ENCODE measurements around the gene LY86. TPM values are rescaled to one million over a fixed set of nuclear protein-coding genes. Genes with fewer than 3 reads are reported as not detected.

LY86 gene
- total and polyA plus RNA-seq, 2 of the 13 experiments (the other 11 are each of a cell fraction or from before 2014, with no cell fraction given), result not detected

DNA sequence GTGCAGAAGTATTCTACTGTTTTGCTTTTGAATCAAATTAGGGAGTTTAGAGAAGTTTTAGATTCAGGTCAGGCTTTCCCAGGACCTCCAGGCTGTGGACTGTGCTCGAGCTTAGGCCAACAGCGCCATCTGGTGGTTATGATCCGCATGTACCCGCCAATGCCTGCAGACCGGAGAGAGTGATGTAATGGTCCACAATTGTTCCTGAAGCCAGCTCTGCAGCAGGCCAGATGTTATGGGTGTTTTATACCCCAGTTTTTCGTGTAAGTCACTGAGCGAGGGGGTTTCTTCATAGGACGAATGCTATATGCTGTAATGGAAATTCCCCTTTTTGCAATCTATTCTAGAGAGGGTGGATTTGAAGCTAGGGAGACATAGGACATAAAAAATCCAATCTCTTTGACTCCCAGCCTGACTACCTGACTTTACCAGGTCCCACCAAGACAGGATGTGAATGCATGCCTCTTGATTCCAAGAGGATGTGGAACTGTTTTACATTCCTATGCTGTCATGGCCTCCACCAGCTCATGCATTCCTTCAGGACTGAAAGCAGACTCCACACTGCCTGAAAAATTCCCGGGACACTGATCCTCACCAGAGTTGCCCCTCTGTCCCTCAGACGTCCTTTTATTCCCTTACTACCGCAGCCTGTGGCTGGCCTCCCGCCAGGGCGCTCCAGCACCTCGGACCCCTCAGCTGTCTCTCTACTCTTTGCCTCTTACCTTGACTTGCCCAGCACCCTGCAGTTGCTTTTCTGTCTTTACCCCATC, 41.2 kb upstream of the LY86 start (continued):
- TF ChIP-seq, protein P1, sequence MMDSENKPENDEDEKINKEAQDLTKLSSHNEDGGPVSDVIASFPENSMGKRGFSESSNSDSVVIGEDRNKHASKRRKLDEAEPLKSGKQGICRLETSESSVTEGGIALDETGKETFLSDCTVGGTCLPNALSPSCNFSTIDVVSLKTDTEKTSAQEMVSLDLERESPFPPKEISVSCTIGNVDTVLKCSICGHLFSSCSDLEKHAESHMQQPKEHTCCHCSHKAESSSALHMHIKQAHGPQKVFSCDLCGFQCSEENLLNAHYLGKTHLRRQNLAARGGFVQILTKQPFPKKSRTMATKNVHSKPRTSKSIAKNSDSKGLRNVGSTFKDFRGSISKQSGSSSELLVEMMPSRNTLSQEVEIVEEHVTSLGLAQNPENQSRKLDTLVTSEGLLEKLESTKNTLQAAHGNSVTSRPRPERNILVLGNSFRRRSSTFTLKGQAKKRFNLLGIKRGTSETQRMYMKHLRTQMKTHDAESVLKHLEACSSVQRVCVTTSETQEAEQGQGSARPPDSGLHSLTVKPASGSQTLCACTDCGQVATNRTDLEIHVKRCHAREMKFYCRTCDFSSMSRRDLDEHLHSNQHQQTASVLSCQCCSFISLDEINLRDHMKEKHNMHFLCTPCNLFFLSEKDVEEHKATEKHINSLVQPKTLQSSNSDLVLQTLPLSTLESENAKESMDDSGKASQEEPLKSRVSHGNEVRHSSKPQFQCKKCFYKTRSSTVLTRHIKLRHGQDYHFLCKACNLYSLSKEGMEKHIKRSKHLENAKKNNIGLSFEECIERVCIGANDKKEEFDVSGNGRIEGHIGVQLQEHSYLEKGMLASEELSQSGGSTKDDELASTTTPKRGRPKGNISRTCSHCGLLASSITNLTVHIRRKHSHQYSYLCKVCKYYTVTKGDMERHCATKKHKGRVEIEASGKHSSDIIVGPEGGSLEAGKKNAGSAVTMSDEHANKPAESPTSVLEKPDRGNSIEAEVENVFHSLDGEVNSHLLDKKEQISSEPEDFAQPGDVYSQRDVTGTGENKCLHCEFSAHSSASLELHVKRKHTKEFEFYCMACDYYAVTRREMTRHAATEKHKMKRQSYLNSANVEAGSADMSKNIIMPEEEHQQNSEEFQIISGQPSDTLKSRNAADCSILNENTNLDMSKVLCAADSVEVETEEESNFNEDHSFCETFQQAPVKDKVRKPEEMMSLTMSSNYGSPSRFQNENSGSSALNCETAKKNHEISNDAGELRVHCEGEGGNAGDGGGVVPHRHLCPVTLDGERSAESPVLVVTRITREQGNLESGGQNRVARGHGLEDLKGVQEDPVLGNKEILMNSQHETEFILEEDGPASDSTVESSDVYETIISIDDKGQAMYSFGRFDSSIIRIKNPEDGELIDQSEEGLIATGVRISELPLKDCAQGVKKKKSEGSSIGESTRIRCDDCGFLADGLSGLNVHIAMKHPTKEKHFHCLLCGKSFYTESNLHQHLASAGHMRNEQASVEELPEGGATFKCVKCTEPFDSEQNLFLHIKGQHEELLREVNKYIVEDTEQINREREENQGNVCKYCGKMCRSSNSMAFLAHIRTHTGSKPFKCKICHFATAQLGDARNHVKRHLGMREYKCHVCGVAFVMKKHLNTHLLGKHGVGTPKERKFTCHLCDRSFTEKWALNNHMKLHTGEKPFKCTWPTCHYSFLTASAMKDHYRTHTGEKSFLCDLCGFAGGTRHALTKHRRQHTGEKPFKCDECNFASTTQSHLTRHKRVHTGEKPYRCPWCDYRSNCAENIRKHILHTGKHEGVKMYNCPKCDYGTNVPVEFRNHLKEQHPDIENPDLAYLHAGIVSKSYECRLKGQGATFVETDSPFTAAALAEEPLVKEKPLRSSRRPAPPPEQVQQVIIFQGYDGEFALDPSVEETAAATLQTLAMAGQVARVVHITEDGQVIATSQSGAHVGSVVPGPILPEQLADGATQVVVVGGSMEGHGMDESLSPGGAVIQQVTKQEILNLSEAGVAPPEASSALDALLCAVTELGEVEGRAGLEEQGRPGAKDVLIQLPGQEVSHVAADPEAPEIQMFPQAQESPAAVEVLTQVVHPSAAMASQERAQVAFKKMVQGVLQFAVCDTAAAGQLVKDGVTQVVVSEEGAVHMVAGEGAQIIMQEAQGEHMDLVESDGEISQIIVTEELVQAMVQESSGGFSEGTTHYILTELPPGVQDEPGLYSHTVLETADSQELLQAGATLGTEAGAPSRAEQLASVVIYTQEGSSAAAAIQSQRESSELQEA (CRISPR knock-in tag; IDR thresholded peaks at IDR 0.05; ENCODE audit: not compliant biosample characterization), result no peak
- 0 out of 4 replicates have a peak, but pooled peaks of 1 of the 2 experiments have one; percentile 16 for TF ChIP-seq KLF16 (CRISPR knock-in tag; IDR thresholded peaks at IDR 0.05)
- 0 out of 4 replicates have a peak, but pooled peaks of 1 of the 2 experiments have one; percentile 6 for TF ChIP-seq MAFK (conservative IDR thresholded peaks at IDR 0.05 in 1 of 2, IDR thresholded peaks at IDR 0.05 in 1 of 2; ENCODE audit: low read length in 2 of 2)
- 0 out of 2 replicates have a peak, but pooled peaks have one; percentile 14 for TF ChIP-seq ZNF614 (CRISPR knock-in tag; IDR thresholded peaks at IDR 0.05; ENCODE audit: borderline replicate concordance)
- TF ChIP-seq ZNF781 (CRISPR knock-in tag; IDR thresholded peaks at IDR 0.05; ENCODE audit: borderline replicate concordance, not compliant biosample characterization), result no peak
- TF ChIP-seq ATF7 (IDR thresholded peaks at IDR 0.05), result peak; percentile 47; the same call in 1 of the 2 replicates
- TF ChIP-seq ATF7 (CRISPR knock-in tag; IDR thresholded peaks at IDR 0.05), result no peak
- TF ChIP-seq ZNF850 (CRISPR knock-in tag; conservative IDR thresholded peaks at IDR 0.05), result no peak
- TF ChIP-seq CREB1 (IDR thresholded peaks at IDR 0.05), result 0 out of 2 replicates have a peak, but pooled peaks have one; percentile 8
- TF ChIP-seq CREB1 (CRISPR knock-in tag; IDR thresholded peaks at IDR 0.05), result no peak
- TF ChIP-seq SALL1 (CRISPR knock-in tag; IDR thresholded peaks at IDR 0.05), result peak; percentile 42; the same call in 1 of the 2 replicates
- peak; percentile 84 for TF ChIP-seq CBX5 (CRISPR knock-in tag; IDR thresholded peaks at IDR 0.05; ENCODE audit: borderline replicate concordance)
- TF ChIP-seq HCFC1 (IDR thresholded peaks at IDR 0.05; ENCODE audit: low read depth, low read length), result no peak
- TF ChIP-seq ZNF430 (CRISPR knock-in tag; IDR thresholded peaks at IDR 0.05), result 0 out of 2 replicates have a peak, but pooled peaks have one; percentile 44
- peak; percentile 29; the same call in 1 of the 2 replicates for TF ChIP-seq IRF2 (CRISPR knock-in tag; IDR thresholded peaks at IDR 0.05)
- no peak for TF ChIP-seq FOSL1 (CRISPR knock-in tag; IDR thresholded peaks at IDR 0.05; ENCODE audit: borderline replicate concordance)
- TF ChIP-seq, protein P2, sequence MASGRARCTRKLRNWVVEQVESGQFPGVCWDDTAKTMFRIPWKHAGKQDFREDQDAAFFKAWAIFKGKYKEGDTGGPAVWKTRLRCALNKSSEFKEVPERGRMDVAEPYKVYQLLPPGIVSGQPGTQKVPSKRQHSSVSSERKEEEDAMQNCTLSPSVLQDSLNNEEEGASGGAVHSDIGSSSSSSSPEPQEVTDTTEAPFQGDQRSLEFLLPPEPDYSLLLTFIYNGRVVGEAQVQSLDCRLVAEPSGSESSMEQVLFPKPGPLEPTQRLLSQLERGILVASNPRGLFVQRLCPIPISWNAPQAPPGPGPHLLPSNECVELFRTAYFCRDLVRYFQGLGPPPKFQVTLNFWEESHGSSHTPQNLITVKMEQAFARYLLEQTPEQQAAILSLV (CRISPR knock-in tag; IDR thresholded peaks at IDR 0.05; ENCODE audit: borderline replicate concordance), result no peak
- TF ChIP-seq ZNF256 (CRISPR knock-in tag; conservative IDR thresholded peaks at IDR 0.05), result no peak
- no peak for TF ChIP-seq NFE2 (CRISPR knock-in tag; IDR thresholded peaks at IDR 0.05)
- no peak for TF ChIP-seq ELF4 (CRISPR knock-in tag; IDR thresholded peaks at IDR 0.05; ENCODE audit: borderline replicate concordance)
- no peak for TF ChIP-seq PTBP1 (IDR thresholded peaks at IDR 0.05; ENCODE audit: low read depth, low read length, poor library complexity, severe bottlenecking)
